Fibroblast of villous mesenchyme (primary cell): ENCODE results near the gene MARF1. TPM values are rescaled to one million over a fixed set of nuclear protein-coding genes. Genes with fewer than 3 reads are reported as not detected.

ENCODE experiments used
- DNase-seq: peaks from one replicate; pipeline ENCODE4 v3.0.0-alpha.2; 2010; ENCODE audit warnings: low read depth
- H3K4me3 ChIP-seq: 2 replicates; pipeline ENCODE4 v1.5.1; 2011; ENCODE audit warnings: low read depth, mild to moderate bottlenecking, low read length
- CTCF ChIP-seq: IDR thresholded peaks from 2 replicates; pipeline ENCODE4 v1.5.1; 2012; ENCODE audit warnings: low read depth, mild to moderate bottlenecking, low read length; ENCODE audit not compliant: insufficient read depth
- total RNA-seq: library from RNA; depleted of rRNA; stranded (reverse); fragments of >200 nt; gene quantifications from 2 replicates; pipeline ENCODE4 v1.2.3, GENCODE V29; 2012

Gene MARF1
- total RNA-seq, 1 donor, result 14.7 TPM

GRCh38 chr16:15586716-15587115 lies 56.2 kb downstream of the MARF1 start:
- no peak for DNase-seq
- no peak overlapping the region for H3K4me3 ChIP-seq
- TF ChIP-seq CTCF, result no peak

- no peak for TF ChIP-seq CTCF
- no peak overlapping the region for H3K4me3 ChIP-seq
- no peak for DNase-seq
Observed at GRCh38 chr16:15585956-15586355, 57.0 kb downstream of the MARF1 start.

GRCh38 chr16:15583526-15583925 lies 59.4 kb downstream of the MARF1 start:
- no peak overlapping the region for H3K4me3 ChIP-seq
- TF ChIP-seq CTCF, result no peak
- no peak for DNase-seq

- H3K4me3 ChIP-seq, result no peak overlapping the region
- TF ChIP-seq CTCF, result no peak
- DNase-seq, result no peak
Observed at GRCh38 chr16:15581127-15581815, 61.7 kb downstream of the MARF1 start.

- no peak for TF ChIP-seq CTCF
- no peak overlapping the region for H3K4me3 ChIP-seq
- no peak for DNase-seq
Observed at GRCh38 chr16:15578824-15579223, 64.1 kb downstream of the MARF1 start.

- no peak for DNase-seq
- no peak overlapping the region for H3K4me3 ChIP-seq
- no peak for TF ChIP-seq CTCF
Observed at GRCh38 chr16:15576960-15577958, 65.7 kb downstream of the MARF1 start.
